A673 (cell line): ENCODE data around the gene TXNRD3.

ENCODE experiments used
- CTCF ChIP-seq: fragments of 300-800, 200-600 bp; sonication (generic); conservative IDR thresholded peaks from 2 replicates; pipeline ENCODE4 v1.5.1; 2017; ENCODE audit warnings: low read depth, mild to moderate bottlenecking, antibody characterized with exemption, low read length, moderate library complexity, mixed read lengths
- EZH2 ChIP-seq: fragments of 200-600 bp; sonication (generic); IDR thresholded peaks from 2 replicates; pipeline ENCODE4 v1.6.1; 2017; ENCODE audit warnings: borderline replicate concordance, low read depth, mild to moderate bottlenecking, mixed read lengths, antibody characterized with exemption, low read length; ENCODE audit not compliant: poor library complexity, severe bottlenecking

- TF ChIP-seq CTCF (no peak), EZH2 (no peak)
Measured at GRCh38 chr3:126644615-126645014, 10.3 kb downstream of the TXNRD3 start.
